ENCODE measurements around the gene PRUNE2.
A peak's percentile ranks its signal among the peaks of the same experiment; 100 is the strongest.
"Not testable (repeated sequence)": the region's sequence is repeated elsewhere in the genome, so short reads cannot be mapped to it uniquely, and the experiment has no call there.

The PRUNE2 gene

DNA sequence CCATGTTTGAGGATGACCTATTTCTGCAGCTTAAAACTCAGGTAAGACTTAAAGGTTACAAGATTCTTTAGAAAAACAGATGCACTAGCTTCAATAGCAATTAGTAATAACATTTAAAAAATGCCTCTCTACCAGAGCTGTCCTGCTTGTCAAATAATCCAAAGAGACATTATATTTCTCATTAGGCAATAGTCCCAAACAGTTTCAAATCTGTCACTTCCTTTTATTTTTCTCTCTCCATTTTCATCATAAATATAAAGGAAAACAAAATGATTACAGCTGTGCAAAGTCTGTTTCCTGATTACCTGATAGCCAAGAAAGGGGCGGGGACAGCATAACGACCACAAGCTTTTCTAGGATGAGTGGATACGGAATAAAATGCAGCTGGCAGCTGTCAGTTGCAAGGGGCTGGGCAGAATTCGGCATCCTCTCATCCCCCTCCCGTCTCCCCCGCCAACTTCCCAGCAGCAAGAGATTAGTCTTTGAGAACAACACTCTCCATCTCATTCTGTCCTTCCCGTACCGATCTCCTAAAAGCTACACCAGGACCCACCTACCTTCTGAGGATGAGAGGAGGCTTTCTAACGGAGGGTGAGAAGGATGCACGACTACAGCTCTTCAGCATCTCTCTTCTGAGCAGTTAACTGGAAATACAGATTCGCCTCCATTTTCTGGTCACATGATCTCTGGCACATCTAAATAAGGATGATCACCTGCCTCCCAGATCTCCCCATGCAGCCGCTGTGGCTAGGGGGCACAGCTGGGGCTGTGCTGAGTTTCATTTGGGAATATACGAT lies 214.2 kb downstream of the PRUNE2 start:
- DNase-seq: no peak

DNA sequence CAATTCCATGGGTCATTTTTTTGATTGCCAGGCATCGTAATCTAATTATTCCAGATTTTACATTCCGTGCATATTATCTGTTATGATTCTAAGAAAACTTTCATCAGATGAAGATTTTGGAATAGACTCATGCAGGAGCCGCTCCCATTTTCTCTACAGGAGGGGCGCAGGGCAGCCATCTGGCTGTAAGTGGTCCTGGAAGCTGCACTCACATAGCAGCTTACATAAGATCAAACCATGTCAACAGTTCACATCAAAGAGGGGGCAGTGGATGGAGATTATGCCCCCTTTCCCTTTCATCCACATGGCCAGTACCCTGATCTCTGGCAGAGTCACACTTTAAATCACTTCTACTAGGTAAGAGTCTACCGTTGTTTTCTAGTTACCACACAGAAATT lies 214.9 kb downstream of the PRUNE2 start:
- DNase-seq: no peak

DNA sequence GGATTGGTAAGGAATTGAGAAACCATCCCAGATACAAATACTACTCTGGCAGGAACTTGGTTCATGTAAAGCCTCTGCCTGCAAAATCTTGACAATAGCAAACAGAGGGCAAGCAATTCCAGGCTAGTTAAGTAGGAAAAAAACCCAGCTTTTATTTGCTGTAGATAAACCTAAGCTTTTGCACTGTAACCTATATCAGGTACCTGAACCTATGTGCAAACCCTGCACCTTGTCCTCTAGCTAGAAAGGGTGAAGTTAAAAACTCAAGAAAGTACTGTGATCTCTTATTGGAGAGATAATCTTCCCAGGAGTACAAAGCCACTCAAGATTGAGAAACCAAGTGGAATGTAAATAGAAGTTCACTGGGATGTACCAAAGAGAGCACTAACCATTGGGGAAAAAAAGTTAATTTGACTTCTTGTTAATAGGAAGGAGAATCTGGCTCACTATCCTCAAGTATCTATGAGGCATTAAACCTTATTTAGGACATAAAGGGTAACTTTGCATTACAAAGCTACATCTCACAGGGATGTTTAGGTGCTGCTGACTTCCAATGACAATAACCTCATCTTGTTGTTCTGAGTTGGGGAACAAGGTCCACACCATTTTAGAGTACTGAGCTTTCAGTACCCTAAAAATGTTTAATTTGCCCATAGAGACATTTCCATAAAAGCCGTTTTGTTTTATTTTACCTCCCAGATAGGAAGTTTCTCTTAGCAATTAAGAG lies 215.5 kb downstream of the PRUNE2 start:
- DNase-seq: peak; percentile 5

DNA sequence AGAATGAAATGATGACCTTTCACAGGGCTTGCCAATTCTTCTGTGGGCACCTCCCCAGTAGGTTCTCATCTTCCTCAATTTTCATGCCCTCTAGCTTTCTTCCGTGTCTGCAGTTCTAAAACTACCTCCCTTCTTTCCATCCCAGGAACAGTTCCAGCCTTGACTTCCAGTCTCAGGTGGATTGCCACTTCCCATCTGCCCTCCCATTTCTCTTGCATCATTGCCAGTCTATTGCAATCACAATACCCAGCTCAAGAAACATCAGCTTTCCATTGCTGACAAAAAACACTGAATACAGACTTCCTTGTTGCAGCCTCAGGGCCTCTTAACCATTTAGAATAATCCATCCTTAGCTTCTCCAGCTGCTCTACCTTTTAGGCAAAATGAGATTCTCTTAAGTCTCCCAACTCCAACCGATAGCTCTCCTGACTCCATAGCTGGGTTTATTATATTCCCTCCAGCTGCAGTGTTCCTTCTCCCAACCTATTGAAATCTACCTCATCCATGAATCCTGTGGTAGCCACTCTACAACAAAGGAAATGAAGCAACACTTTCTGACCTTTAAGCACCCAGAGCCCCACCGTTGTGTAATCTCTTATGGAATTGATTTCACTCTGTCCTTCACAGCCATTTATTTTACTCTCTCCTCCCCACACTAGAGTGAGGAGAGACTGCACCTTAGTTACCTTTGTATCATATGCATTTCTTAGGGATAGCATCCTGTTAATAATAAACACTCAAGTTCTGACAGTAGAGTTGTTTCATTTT lies 217.3 kb downstream of the PRUNE2 start:
- peak; percentile 65 for DNase-seq

DNA sequence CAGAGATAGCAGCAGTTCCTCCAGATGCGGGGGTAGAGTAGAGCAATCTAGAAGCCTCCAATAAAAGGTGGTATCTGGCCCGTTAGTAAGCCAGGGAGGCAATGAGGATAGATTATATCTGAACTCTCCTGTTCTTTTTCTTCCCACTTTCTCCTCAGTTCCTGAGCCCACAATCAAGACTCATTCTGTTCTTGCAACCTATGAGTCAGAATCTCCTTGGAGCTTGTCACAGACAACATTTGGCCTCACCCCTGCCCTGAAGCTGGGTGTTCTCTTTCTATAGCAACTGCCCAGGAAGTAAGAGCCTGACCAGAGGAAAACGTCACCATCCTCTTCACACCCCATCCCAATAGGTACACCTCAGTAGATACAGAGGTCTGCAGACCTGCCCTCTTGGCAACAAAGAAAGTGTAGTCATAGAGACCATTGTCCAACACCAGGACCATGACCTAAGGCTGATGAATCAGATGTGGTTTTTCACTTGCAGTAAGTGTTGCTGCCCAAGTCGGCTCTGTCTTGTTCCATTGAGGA lies 218.0 kb downstream of the PRUNE2 start:
- DNase-seq: peak; percentile 84

DNA sequence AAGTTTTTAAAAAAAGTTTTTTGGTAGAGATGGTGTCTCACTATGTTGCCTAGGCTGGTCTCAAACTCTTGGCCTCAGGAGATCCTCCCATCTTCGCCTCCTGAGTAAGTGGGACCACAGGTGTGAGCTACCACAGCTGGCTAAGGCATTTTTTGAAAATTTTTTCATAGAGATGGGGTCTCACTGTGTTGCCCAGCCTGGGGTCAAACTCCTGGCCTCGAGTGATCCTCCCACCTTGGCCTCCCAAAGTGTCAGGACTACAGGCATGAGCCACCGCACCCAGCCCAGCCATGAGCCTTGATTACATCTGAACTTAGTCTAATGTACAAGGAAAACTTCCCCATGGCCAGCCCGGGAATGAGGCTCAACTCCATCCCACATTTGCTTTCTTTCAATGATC lies 219.2 kb downstream of the PRUNE2 start:
- DNase-seq: no peak

DNA sequence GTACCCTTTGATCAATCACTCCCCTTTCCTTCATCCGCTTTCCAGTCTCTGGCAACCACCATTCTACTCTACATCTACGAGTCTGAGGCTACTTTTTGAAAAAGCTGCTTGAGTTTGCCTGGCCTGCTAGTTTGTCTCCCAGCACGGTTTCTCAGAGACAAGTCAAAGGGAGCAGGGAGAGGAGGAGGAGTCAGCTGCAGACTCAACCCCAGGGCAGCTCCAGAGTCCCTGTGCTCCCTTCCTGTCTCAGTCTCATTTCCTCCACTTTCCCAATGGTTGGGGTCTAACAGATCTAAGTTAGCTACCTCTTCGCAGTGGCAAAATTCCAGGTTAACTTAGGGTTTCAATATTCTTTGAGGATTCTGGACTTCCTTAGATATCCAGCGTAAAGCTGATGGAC lies 221.7 kb downstream of the PRUNE2 start:
- DNase-seq: no peak

DNA sequence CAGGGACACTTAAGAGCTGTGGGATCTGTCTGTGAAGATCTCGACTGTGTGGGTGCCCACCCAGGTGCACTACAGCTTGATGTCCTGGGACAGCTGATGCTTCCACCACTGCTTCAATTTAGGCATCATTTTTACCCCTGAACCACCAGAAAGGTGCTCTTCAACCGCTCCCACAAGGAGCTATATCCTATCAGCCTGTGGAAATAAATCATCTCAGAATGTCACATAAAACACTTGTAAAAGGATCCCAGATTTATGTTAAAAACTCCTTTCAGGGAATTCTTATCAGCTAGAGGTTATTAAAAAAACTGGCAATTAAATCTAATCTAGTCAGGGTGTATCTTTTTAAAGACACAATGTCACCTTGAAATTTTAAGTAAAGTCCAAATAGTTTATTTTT lies 224.4 kb downstream of the PRUNE2 start:
- no peak for DNase-seq

DNA sequence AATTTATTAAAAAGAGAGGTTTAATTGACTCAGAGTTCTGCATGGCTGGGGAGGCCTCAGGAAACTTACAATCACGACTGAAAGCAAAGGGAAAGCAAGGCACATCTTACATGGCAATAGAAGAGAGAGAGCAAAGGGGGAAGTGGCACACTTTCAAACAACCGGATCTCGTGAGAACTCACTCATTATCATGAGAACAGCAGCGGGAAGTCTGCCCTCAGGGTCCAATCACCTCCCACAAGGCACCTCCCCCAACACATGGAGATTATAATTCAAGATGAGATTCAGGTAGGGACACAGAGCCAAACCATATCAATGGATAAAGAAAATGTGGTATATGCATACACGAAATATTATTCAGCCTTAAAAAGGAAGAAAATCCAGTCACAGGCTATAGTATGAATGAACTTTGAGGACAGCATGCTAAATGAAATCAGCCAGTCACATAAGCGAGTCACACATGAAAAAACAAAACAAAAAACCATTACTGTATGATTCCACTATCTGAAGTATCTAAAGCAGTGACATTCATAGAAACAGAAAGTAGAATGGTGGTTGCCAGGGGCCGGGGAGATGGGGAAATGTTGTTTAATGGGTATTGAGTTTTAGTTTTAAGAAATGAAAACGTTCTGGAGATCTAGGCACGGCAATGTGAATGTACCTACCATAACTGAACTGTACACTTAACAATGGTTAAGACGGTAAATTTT lies 225.0 kb downstream of the PRUNE2 start:
- DNase-seq: no peak

DNA sequence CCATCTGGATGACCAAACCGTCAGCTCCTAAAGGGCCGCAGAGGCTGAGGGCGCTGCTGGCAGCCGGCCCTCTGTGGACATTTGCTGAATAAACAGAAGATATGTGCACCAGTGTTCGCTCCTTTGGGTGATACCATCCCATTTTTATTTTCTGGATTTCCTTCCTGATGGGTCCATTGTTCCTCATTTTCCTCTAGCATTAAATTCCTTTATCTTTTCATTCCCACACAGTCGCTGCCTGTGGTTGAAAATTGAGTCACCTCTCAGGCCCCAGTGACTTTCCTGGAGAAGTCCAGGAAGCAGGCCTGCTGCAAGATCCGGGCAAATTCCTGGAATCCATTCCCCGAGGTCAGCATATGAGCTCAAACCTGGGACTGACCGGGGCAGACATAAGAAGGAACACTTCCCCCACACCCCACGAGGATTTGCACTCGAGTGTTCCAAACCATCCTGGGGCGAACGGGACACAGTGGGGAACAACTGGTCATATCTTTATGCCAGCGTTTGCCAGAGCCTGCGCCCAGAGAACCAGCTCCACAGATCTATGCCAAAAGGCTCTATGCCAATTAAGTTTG lies 228.3 kb downstream of the PRUNE2 start:
- DNase-seq: peak; percentile 3

DNA sequence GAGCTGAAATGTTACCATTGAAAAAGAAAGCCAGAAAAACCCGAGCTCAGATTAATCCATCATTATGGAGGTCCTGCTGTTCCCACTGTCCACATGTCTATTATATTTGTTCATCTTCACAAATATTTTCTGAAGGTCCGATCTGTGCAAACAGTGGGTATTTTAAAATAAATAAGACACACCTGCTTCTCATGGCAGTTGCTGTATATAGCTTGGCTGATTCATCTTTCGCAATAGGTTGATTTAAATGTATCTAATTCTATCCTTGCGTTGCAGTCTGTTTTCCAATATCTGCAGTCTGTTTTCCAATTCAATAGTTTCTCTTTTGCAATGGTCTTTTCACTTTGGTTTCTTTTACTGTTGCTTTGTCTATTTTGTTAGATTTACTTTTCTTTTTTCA lies 229.1 kb downstream of the PRUNE2 start:
- DNase-seq: no peak

DNA sequence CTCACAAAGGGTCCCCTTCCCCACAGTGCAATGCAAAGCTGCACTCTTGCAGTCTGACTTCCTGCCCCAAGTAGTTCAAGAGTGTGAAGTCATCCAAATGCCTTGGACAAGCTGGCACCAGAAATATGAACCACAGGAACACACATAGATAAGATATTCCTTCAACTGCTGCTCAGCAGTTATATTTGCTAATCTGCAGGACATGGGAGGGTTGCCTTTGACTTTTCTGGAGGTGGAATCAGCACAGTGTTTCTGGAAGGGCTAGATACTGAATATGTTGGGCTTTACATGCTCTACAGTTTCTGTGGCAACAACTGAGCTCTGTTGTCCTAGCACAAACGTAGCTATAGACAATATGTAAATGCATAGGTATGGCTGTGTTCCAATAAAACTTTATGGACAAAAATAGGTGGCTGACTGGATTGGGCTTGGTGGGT lies 238.4 kb downstream of the PRUNE2 start:
- DNase-seq: peak; percentile 29

DNA sequence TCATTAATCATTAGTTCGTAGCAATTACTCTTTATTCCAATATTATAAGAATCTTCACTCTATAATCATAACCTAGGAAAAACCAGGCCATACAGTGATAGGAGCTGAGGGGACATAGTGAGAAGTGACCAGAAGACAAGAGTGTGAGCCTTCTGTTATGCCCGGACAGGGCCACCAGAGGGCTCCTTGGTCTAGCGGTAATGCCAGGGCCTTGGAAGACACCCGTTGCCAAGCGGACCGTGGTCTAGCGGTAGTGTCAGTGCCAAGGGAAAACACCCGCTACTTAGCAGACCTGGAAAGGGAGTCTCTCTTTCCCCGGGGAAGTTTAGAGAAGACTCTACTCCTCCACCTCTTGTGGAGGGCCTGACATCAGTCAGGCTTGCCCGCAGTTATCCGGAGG lies 239.9 kb downstream of the PRUNE2 start:
- DNase-seq: not testable (repeated sequence)

DNA sequence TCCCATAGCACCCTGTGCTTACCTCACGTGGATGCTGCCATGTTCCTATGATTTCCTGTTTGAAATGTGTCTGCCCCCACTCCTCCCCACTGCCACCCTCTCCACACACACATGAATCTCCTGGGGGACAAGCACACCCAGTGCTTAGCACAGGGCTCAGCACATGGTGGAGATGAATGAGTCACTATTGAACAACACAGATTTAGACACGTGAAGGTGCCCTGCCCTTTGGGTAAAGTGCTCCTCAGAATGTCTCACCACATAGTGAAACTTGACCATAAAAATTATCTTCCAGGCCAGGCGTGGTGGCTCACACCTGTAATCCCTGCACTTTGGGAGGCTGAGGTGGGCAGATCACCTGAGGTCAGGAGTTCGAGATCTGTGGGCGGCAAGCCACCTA lies 240.5 kb downstream of the PRUNE2 start:
- no peak for DNase-seq

DNA sequence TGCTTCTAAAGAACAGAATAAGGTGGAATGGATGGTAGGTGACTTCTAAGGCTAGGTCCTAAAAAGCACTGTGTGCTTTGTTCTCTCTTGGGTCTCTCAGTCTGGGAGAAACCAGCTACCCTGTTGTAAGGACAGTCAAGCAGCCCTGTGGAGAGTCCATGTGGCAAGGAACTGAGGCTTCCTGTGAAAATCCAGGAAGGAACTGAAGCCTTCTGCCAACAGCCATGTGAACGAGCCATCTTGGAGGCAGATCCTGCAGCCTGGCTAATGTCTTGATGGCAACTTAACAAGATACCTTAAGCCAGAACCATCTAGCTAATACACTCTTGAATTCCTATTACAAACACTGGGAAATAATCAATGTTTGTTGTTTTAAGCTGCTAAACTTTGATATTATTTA lies 241.8 kb downstream of the PRUNE2 start:
- DNase-seq: no peak

DNA sequence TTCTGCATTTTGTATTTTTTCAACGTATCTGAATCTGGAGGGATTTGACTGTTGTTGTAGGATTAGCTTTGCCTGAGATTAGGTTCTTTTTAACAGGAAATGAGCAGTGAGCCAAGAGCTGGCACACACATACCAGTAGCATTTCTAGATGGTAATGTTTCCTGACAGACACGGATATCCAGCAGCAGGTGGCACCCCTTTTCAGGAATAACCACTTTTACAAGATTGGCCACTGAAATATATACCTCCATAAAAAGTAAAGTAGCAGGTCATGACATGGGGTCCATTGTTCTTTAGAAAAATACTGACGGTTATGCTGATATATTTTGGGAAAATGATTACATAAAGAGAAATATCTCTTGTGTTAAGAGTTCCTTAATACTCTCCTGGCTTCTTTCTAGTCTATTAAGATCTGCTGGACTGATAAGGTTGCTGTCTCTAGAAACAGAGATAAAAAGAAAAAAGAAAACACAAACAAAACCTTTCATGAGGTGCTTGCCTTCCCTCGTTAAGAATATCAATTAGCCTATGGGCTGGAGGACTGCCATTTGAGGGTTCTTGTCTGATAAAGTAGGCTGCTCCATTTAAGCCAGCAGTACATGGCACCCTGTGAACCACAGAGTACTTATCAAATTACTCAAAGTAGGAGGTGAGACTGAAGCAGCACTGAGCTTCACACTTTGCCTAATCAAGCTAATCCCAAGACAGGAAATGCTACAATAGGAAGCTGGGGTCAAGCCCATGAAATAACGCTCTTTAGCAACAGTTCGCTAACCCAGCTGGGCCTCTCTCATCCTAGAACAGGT lies 243.2 kb downstream of the PRUNE2 start:
- DNase-seq: no peak

DNA sequence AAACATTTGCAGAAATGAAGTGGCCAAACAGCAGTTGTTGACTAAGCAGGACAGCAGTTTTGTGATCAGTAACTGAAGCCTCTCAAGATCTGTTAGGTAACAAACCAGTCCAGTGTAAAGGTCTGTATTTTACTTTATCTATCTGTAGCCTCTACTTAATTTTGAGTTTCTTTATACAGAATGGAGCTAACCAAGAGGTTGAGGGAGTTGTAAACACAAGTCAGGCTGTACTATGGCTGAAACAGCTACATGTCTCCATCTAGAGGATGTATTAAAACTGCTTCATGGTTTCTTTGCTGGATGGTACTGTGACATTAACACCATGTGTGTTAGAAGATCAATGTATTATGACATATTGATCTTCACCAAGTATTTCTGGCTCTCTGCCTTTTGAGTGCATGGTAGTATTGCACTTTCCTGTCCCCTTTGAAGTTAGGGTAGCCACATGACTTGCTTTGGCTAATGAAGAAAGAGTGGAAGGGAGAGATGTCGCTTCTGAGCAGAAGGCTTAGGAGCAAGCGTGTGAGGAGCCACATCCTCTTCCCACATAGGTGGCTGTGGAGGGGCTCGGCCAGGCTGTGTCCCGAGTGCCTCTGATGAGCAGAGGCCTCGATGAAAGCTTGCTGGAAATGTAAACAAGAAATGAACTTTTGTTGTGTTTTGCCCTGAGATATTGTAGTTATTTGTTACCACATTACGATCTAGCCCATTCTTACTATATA lies 247.2 kb downstream of the PRUNE2 start:
- DNase-seq: peak; percentile 69

DNA sequence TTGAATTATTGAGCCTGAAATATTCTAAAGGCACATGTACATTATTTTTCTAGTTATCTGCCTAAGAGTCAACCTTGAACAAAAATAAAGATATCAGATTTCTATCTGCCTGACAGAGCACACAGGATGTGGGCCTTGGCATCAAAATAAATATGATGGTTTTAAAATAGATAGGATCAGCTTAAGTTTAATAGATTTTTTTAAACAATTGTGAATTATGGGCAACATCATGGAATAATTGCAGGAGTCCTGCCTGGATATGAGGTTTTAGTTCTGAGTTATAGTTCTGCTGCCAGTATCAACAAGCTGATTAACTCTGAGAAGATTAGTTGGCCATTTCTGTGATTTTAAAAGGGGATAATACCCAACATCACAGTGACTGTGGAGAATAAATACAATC lies 248.6 kb downstream of the PRUNE2 start:
- DNase-seq: no peak

DNA sequence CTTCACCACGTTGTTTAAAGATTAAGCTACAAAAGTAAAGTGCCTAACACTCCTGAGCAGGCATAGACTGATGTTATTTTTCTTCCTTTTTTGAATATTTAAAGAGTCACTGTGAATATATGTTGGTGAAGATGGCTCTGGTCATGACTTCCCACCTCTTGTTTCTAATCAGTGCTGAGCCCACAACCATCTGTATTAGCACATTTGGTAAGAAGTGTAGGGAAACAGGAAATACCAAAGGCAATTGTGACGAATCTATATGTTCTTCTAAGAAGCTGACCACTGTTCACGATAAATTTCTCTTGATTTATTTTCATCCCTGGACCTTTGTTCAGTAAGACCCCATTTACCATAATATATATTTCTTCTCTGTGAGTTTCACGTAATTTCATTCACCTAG lies 249.9 kb downstream of the PRUNE2 start:
- peak; percentile 41 for DNase-seq

DNA sequence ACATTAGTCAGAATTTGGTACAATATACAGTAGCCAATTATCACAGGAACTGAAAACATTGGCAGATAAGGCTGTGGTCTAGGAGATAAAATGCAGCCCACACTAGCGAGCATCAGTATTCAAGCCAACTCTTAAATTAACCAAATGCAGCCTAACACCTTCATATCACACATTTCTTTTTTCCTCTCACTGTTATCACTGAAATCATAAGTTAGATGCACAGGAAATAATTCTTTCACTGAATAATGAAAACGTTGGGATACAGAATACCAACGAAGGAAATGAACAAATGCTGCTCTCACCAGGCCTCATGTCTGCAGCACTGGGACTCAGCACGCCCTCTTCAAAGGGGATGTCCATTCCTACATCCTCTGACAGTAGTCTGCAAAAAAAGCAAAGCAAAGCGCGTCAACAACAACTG lies 250.8 kb downstream of the PRUNE2 start:
- no peak for DNase-seq

DNA sequence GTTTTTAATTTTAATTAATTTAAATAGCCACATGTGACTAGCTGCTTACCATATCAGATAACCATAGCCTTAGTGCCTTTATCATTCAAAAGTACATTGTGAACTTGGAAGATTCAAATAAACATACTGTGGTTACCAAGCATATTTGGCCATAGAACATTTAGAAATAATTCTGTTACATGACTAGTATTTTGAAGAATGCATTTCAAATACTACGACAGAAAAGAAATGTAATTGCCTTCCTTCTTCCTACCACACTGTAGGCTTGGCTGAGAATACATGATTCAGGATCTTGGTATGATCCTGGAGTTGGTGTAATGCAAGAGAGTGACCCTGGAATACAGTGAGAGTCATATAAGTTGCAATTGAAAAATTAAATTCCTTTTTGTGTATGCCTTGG lies 251.3 kb downstream of the PRUNE2 start:
- peak; percentile 97 for DNase-seq
